H1 (cell line): Measurements from ENCODE around the gene BPI. TPM values are rescaled to one million over a fixed set of nuclear protein-coding genes. Genes with fewer than 3 reads are reported as not detected.
A peak's percentile ranks its signal among the peaks of the same experiment; 100 is the strongest.

ENCODE experiments used
- ATF2 ChIP-seq: IDR thresholded peaks from 2 replicates; pipeline ENCODE4 v1.6.1; 2012; ENCODE audit warnings: low read length, inconsistent platforms
- ATF3 ChIP-seq: IDR thresholded peaks from 2 replicates; pipeline ENCODE4 v1.6.1; 2011; ENCODE audit warnings: low read depth, mild to moderate bottlenecking, low read length; ENCODE audit not compliant: insufficient read depth
- CTCF ChIP-seq, 3 experiments: IDR thresholded peaks; 1 replicate in 2 of 3; 2 replicates in 1 of 3; pipeline versions ENCODE4 v1.5.1 to v1.6.1; 2011; ENCODE audit warnings: low read length in 3 of 3, mild to moderate bottlenecking in 3 of 3, inconsistent platforms in 2 of 3, low read depth in 1 of 3, moderate library complexity in 1 of 3; ENCODE audit not compliant: insufficient read depth in 1 of 3; ENCODE audit errors: control extremely low read depth in 1 of 3
- NANOG ChIP-seq: IDR thresholded peaks from 2 replicates; pipeline ENCODE4 v1.6.1; 2011; ENCODE audit warnings: low read length, low read depth, mild to moderate bottlenecking, inconsistent platforms; ENCODE audit not compliant: insufficient read depth, poor library complexity, severe bottlenecking
- POLR2AphosphoS5 ChIP-seq: IDR thresholded peaks from 2 replicates; pipeline ENCODE4 v1.6.1; 2011; ENCODE audit warnings: low read depth, low read length
- POU5F1 ChIP-seq: IDR thresholded peaks from 2 replicates; pipeline ENCODE4 v1.6.1; 2011; ENCODE audit warnings: low read depth, mild to moderate bottlenecking, low read length, moderate library complexity
- RAD21 ChIP-seq, 2 experiments: IDR thresholded peaks in 1 of 2; conservative IDR thresholded peaks in 1 of 2; 2 replicates each; pipeline ENCODE4 v1.6.1; 2011; ENCODE audit warnings: low read depth in 2 of 2, low read length in 2 of 2, improper control_type of control experiment in 1 of 2, inconsistent platforms in 1 of 2, mild to moderate bottlenecking in 1 of 2, moderate library complexity in 1 of 2
- RXRA ChIP-seq: IDR thresholded peaks from 2 replicates; pipeline ENCODE4 v1.6.1; 2011; ENCODE audit warnings: low read depth, mild to moderate bottlenecking, low read length, moderate library complexity; ENCODE audit not compliant: insufficient read depth
- TCF12 ChIP-seq: IDR thresholded peaks from 2 replicates; pipeline ENCODE4 v1.6.1; 2011; ENCODE audit warnings: low read depth, mild to moderate bottlenecking, low read length
- USF2 ChIP-seq: IDR thresholded peaks from 2 replicates; pipeline ENCODE4 v1.6.1; 2011; ENCODE audit warnings: low read length, improper control_type of control experiment
- YY1 ChIP-seq: IDR thresholded peaks from 2 replicates; pipeline ENCODE4 v1.6.1; 2011; ENCODE audit warnings: low read depth, mild to moderate bottlenecking, low read length
- ZNF274 ChIP-seq: IDR thresholded peaks from 2 replicates; pipeline ENCODE4 v1.7.0; 2012; ENCODE audit warnings: low read length, borderline replicate concordance; ENCODE audit errors: extremely low read depth
- polyA plus RNA-seq, 7 experiments: library from polyadenylated mRNA; depleted of rRNA in 3 of 7; stranded (reverse) in 5 of 7; unstranded in 2 of 7; fragments of >200 nt in 5 of 7; fragments of 200-250 nt in 2 of 7; gene quantifications; 1 replicate in 5 of 7; 2 replicates in 1 of 7; 4 replicates in 1 of 7; pipeline versions ENCODE4 v1.2.1 to v1.2.3, GENCODE V29; 2011 to 2013; ENCODE audit warnings: missing spikeins in 2 of 7, mixed read lengths in 2 of 7
- total RNA-seq: library from RNA; stranded (reverse); fragmentation: NEBNext Ultra II Directional; extraction: Animal tissue kit (Norgen Biotek cat#: 25700); gene quantifications from 2 replicates; pipeline ENCODE4 v1.2.1, GENCODE V29; 2021

BPI gene
- total and polyA plus RNA-seq, 2 of the 8 experiments (the other 6 are each of a cell fraction or from before 2014, with no cell fraction given) = not detected

- TF ChIP-seq CTCF (IDR thresholded peaks at IDR 0.05; ENCODE audit: control extremely low read depth in 1 of 3, insufficient read depth in 1 of 3, low read depth in 1 of 3, low read length in 3 of 3) (peak; percentile 99 to 100 (median 100)), POU5F1 (no peak), TCF12 (peak; percentile 79; the same call in 1 of the 2 replicates), ATF2 (0 out of 2 replicates have a peak, but pooled peaks have one; percentile 51), ZNF274 (no peak), RAD21 (IDR thresholded peaks at IDR 0.05 in 1 of 2, conservative IDR thresholded peaks at IDR 0.05 in 1 of 2; ENCODE audit: low read depth in 2 of 2, low read length in 2 of 2) (peak; percentile 99 to 100), RXRA (no peak), ATF3 (peak; percentile 67; the same call in 1 of the 2 replicates), NANOG (no peak), USF2 (peak; percentile 23; the same call in 1 of the 2 replicates), POLR2AphosphoS5 (peak; percentile 37; the same call in 1 of the 2 replicates), YY1 (peak; percentile 70; the same call in 1 of the 2 replicates)
- TF ChIP-seq, all 59 proteins: peak for 16
These were observed 33.7 kb downstream of the BPI start (continued) for GRCh38 chr20:38337561-38338140.
